CD4-positive, alpha-beta T cell treated with Interleukin-15 for 4 hours (primary cell): ENCODE measurements around the gene ERGIC1.

ENCODE experiments used
- DNase-seq: peaks from one replicate; pipeline ENCODE4 v3.0.0-alpha.2; 2020; ENCODE audit warnings: low spot score

Gene ERGIC1

DNA sequence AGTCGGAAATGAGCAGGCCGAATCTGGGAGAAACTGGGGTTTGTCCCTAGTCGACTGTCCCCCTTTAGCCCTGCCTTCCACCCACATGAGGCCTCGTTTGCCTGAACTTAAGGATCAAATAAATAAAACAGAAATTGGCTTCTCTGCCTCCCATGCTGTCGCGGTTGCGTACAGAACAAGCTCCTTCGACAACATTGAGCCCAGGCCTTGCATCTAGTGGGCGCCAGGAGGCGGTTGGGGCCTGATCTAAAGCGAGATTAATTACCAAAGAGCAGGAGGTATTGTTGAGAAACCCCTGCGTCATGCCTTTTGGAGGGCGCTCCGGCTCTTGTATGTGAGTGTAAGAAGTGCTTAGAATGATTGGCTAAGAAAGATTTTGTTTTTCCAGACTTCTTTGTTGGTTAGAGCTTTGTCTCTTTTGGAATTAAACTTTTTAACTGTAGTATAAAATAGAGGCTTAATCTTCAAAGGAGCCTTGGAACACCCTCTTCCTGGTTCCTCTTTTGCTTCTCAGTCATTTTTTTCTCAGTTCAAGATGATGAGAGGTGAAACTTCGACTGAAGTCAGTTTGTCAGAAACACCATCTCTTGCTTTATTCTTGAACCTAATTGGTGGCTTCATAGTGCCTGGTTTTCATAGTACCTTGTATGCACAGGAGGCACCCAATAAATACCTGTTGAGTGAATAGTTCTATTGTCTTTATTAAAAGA lies 150.3 kb downstream of the ERGIC1 start:
- DNase-seq: peak; percentile 74

DNA sequence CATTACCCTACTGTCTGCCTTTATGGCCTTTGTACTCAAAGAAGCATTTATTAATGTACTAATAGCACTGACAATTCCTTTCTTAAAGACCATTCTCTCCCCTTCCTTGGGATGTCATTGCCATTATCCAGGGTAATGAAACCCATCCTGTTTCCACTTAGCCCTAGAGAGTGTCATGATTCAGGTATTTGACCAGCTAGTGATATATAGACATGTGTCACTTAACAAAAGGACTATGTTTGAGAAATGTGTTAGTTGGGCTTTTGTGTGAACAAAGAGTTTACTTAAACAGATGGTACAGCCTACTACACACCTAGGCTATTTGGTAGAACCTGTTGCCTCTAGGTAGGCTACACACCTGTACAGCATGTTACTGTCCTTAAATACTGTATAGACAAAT lies 151.5 kb downstream of the ERGIC1 start:
- no peak for DNase-seq

DNA sequence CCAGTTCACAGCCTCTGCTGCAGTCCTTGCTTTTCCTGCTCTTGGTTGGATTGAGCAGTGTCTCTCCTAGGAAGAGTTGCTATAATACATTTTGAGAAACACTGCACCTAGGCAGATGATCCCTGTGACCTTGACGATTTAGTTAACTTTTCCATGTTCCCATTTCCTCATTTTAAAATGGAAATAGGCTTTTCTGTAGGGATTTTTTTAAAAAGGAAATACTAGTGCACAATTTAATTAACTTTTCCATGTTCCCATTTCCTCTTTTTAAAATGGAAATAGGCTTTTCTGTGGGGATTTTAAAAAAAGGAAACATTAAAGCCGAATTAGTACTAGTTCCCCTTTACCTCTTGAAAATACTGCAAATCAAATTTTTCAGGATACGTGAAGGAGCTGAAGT lies 154.2 kb downstream of the ERGIC1 start:
- no peak for DNase-seq

DNA sequence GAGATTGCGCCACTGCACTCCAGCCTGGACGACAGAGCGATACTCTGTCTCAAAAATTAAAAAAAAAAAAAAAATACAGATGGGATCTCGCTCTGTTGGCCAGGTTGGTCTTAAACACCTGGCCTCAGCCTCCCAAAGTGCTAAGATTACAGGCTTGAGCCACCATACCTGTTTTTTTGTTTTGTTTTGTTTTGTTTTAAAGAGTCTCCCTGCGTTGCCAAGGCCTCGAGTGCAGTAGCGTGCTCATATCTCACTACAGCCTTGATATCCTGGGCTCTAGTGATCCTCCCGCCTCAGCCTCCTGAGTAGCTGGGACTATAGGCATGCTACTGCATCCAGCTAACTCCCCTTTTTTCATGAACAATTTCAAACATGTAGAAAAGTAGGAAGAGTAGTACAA lies 156.7 kb downstream of the ERGIC1 start:
- no peak for DNase-seq

DNA sequence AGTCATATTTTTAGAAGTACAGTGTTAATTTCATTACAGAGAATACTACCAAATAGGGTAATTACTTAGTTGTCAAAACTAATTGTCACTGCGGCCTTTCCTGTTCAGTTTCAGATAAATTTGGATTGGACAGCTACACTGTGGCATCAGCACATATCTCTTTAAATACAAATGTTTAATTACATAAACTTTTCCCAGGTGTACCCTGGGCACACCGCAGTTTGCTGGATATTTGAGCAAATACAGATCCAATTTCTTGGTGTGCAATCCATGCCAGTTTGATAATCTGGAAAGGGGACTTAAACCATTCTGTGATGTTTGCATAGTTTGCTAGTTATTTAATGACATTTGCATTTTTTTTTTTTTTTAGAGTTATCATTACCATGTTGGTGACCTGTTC lies 160.4 kb downstream of the ERGIC1 start:
- no peak for DNase-seq

DNA sequence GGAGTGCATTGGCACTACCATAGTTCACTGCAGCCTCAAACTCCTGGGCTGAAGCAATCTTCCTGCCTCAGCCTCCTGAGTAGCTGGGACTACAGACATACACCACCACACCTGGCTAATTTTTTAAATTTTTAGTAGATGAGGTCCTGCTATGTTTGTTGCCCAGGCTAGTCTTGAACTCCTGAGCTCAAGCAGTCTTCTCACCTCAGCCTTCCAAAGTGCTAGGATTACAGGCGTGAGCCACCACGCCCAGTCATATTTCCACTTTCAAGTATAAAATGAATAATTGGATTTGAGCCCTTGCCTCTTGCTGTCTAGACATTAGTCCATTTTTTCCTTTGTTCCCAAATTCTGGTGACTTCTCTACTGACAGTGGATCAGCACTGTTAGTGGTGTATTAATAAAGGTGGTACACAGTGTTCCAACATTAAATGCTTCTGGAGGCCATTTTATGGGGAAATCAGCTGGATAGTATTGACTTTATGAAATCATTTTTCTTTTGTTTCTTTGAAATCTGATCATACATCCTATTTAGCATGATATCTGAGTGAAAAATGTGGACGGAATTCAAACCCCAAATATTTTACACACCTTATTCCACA lies 165.4 kb downstream of the ERGIC1 start:
- DNase-seq: no peak

DNA sequence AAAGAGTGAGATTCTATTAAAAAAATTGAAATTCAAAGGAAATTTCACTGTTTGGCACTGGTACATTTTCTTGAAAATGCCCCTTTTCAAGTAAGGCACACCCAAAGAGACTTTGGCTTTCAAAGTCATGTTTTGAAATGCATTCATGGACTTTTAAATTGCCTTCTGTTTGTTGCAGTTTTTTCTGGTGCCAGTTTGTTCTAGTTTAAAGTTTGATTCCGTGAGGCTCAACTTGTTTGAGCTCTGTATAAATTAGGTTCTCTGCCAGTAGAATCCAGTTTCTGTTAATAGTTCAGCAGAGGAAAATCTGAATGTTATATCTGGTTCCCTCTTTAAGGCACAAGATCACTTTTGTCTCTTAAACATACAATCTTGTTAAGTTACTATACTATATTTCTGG lies 165.9 kb downstream of the ERGIC1 start:
- no peak for DNase-seq

DNA sequence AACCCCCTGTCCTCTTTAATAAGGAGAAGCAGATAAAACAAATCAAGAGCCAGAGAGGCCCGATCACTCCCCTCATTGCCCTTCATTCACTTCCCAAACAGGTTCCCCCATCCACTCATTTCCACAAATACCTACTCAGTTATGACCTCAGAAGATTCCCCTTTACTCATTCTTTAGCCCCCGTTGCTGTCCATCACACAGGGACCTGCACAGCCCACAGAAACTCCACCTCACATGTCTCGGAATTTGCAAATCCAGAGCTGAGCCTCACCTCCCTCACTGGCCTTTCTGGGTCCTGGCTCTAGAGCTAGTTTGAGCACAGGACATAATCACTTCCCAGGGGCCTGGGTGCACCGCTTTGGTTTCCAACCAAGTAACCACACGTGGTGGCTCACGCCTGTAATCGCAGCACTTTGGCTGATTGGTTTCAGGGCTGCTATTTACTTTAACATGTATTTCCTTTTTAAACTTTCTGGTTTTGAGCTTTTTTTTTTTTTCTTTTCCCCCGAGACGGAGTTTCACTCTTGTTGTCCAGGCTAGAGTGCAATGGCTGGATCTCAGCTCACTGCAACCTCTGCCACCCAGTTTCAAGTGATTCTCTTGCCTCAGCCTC lies 167.3 kb downstream of the ERGIC1 start:
- no peak for DNase-seq
